ENCODE results near the gene CMC1.

The CMC1 gene

DNA sequence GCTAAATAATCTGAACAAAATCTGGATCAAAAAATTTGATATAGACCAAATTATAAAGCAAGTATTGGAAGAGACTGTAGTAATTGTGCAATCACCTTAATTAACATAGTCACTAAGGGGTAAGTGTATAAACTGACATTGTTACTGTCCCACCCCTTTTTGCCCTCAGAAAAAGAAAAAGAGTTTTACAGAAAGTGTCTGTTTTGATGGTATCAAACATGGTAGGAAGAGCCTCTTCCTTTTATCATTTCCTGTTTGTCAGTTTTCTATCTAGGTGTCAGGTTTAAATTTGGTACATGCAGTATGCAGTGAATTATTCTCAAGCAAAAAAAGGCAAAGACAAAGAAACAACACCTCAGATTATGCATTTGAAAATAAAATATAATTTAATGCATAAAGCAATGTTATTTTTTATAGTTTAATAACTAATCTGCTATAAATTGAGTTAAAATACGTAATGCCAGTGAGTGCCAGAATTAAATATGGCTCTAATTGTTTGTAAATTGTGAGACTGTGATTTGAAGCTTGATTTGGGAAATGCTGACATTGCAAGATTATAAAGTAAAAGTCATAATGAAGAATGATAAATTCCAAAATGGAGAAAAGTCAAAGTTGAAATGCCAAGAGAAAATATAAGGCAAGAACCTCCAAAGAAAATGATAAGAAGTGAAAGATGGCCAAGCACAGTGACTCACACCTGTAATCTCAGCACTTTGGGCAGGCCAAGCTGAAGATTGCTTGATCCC, 30.3 kb upstream of the CMC1 start:
- TF ChIP-seq, protein P1, sequence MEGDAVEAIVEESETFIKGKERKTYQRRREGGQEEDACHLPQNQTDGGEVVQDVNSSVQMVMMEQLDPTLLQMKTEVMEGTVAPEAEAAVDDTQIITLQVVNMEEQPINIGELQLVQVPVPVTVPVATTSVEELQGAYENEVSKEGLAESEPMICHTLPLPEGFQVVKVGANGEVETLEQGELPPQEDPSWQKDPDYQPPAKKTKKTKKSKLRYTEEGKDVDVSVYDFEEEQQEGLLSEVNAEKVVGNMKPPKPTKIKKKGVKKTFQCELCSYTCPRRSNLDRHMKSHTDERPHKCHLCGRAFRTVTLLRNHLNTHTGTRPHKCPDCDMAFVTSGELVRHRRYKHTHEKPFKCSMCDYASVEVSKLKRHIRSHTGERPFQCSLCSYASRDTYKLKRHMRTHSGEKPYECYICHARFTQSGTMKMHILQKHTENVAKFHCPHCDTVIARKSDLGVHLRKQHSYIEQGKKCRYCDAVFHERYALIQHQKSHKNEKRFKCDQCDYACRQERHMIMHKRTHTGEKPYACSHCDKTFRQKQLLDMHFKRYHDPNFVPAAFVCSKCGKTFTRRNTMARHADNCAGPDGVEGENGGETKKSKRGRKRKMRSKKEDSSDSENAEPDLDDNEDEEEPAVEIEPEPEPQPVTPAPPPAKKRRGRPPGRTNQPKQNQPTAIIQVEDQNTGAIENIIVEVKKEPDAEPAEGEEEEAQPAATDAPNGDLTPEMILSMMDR (IDR thresholded peaks at IDR 0.05; ENCODE audit: low read length, missing control alignments), result no peak
- H3K4me3 ChIP-seq (replicated peaks; ENCODE audit: low read depth, low read length), result no peak overlapping the region
- no peak for DNase-seq (ENCODE audit: low read depth)

DNA sequence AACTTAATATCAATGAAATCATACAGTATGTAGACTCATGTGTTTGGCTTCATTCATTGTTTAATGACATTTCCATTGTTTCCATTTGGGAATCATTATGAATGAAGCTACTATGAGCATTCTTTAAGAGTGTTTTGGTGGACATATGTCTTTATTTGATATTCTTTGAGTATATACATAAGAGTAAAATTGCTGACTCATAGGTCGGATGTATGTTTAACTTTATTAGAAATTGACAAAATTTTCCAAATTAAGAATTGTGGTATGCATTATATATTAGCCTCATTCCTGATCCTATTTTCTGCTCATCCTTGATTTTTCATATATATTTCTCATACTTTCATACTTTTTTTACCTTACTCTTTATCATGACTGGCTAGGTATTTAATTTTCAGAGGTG, 28.7 kb upstream of the CMC1 start:
- DNase-seq (ENCODE audit: low read depth), result no peak
- TF ChIP-seq, protein P1 (IDR thresholded peaks at IDR 0.05; ENCODE audit: low read length, missing control alignments), result no peak
- H3K4me3 ChIP-seq (replicated peaks; ENCODE audit: low read depth, low read length), result no peak overlapping the region

DNA sequence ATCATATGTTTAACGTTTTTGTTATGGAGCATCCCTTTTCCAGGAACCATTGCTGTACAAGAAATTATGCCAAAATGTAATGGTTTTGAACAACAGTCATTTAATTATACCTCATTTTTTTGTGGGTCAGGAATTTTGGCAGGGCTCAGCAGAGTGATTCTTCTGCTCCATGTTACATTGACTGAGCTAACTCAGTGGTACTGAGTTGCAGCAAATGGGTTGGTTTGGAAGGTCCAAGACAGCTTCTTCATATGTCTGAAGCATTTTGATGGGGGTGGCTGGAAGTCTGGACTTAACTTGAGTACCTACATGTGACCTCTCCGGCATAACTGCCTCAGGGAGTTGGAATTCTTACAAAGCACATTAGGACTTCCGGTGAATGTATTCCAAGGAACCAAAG, 26.0 kb upstream of the CMC1 start:
- DNase-seq (ENCODE audit: low read depth), result no peak
- TF ChIP-seq, protein P1 (IDR thresholded peaks at IDR 0.05; ENCODE audit: low read length, missing control alignments), result no peak
- no peak overlapping the region for H3K4me3 ChIP-seq (replicated peaks; ENCODE audit: low read depth, low read length)

DNA sequence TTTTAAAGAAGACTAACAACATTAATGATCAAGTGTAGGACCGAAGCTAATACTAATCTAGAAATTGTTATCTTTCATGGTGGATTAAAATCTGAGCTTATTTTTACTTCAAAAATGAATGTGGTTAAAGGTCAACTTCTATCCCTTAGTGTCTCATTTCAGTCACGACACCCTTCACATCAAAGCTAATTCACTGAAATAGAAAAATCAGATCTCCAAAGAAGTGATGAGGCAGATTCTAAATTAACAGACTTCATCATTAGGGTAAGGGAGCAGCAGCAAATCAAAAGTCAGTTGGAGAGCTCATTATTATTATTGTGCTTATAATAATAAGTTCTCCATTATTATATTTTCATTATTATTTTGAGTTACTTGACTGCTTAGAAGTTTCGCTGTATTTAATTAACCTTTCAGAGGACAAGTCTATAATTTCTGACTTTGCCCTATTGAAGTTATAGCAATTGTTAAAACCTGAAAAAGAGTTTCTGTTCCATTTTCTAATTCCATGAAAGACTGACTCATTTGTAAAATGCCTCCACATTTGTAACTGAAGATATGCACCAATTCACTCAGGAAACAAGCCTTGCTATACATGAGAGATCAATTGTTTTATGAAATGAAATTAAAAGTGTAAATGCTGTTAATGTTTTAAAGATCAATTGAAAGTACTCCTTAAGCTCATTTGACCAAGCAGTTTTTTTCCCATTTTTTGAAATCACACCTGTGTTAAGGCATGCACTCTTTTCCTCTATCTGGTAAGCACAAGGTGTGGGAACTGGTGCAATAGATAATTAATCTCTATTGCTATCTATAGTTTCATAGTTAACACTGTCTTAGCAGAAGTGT, 23.1 kb upstream of the CMC1 start:
- DNase-seq (ENCODE audit: low read depth), result no peak
- H3K4me3 ChIP-seq (replicated peaks; ENCODE audit: low read depth, low read length), result no peak overlapping the region
- TF ChIP-seq, protein P1 (IDR thresholded peaks at IDR 0.05; ENCODE audit: low read length, missing control alignments), result no peak

DNA sequence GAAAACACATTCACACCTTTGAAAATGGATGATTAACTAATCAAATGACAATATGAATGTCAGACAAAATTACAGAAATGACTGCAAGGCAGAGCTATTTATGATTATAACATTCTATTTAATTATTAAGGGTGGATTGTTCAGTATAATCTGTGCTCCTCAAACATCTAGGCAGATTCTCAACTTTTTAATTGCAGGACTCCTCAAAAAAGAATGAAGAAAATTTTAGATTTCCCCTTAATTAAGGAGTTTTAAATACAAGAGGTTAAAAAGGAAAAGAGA, 22.6 kb upstream of the CMC1 start:
- DNase-seq (ENCODE audit: low read depth), result no peak
- no peak overlapping the region for H3K4me3 ChIP-seq (replicated peaks; ENCODE audit: low read depth, low read length)
- TF ChIP-seq, protein P1 (IDR thresholded peaks at IDR 0.05; ENCODE audit: low read length, missing control alignments), result no peak

DNA sequence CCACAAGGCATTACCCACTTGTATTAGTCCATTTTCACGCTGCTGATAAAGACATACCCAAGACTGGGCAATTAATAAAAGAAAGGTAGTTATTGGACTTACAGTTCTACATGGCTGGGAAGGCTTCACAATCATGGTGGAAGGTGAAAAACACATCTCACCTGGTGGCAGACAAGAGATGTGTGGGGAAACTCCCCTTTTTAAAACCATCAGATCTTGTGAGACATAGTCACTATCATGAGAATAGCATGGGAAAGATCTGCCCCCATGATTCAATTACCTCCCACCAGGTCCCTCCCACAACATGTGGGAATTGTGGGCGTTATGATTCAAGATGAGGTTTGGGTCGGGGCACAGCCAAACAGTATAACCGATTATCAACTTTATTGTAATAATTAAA, 17.0 kb upstream of the CMC1 start:
- no peak overlapping the region for H3K4me3 ChIP-seq (replicated peaks; ENCODE audit: low read depth, low read length)
- DNase-seq (ENCODE audit: low read depth), result no peak
- TF ChIP-seq, protein P1 (IDR thresholded peaks at IDR 0.05; ENCODE audit: low read length, missing control alignments), result no peak
